RWPE2 (cell line): ENCODE data around the gene KCNAB1.

Experiments
- ATAC-seq: fragments of 200-7000 bp; cut with Tn5 transposase; 3 replicates; pipeline ENCODE4 v1.9.1; 2021; ENCODE audit warnings: low read depth
- DNase-seq: peaks from one replicate; pipeline ENCODE4 v3.0.0-alpha.2; 2020; ENCODE audit warnings: low spot score
- H3K27ac ChIP-seq: fragments of 450-650 bp; 2 replicates; pipeline ENCODE4 v1.5.1; 2017; ENCODE audit warnings: mild to moderate bottlenecking; ENCODE audit not compliant: poor library complexity, severe bottlenecking
- H3K27me3 ChIP-seq: fragments of 250-450 bp; sonication (Bioruptor Pico); 2 replicates; pipeline ENCODE4 v1.5.1; 2021; ENCODE audit warnings: mild to moderate bottlenecking, moderate library complexity; ENCODE audit not compliant: insufficient read depth, poor library complexity, severe bottlenecking
- H3K36me3 ChIP-seq: fragments of 250-450 bp; sonication (Bioruptor Pico); 2 replicates; pipeline ENCODE4 v1.5.1; 2020; ENCODE audit warnings: low read depth, mild to moderate bottlenecking, moderate library complexity
- H3K4me1 ChIP-seq: fragments of 250-450 bp; sonication (Bioruptor Pico); 2 replicates; pipeline ENCODE4 v1.5.1; 2021; ENCODE audit warnings: mild to moderate bottlenecking, moderate library complexity; ENCODE audit not compliant: insufficient read depth, poor library complexity, severe bottlenecking
- H3K4me3 ChIP-seq: fragments of 250-450 bp; sonication (Bioruptor Pico); 2 replicates; pipeline ENCODE4 v1.5.1; 2021; ENCODE audit warnings: mild to moderate bottlenecking, moderate library complexity; ENCODE audit not compliant: severe bottlenecking
- H3K9me3 ChIP-seq: fragments of 250-450 bp; sonication (Bioruptor Pico); 2 replicates; pipeline ENCODE4 v1.5.1; 2021; ENCODE audit warnings: mild to moderate bottlenecking, moderate library complexity; ENCODE audit not compliant: severe bottlenecking
- CTCF ChIP-seq: fragments of 450-650 bp; IDR thresholded peaks from one replicate; pipeline ENCODE4 v1.5.1; 2017; ENCODE audit warnings: mild to moderate bottlenecking, moderate library complexity; ENCODE audit not compliant: poor library complexity, severe bottlenecking

Gene KCNAB1

GRCh38 chr3:156483426-156483825, 363.0 kb downstream of the KCNAB1 start:
- ATAC-seq (peak; percentile 95), DNase-seq (no peak)
- Histone ChIP-seq H3K27ac (peak overlapping the region; percentile 13), H3K27me3 (no peaks in the 10 kb centered on the region), H3K36me3 (no peaks in the 10 kb centered on the region), H3K4me3 (no peak overlapping the region), H3K9me3 (no peaks in the 10 kb centered on the region), H3K4me1 (peaks cover 9% of the 10 kb centered on the region)
- no peak for TF ChIP-seq CTCF

GRCh38 chr3:156483961-156484787, 363.8 kb downstream of the KCNAB1 start:
- Histone ChIP-seq H3K4me1 (peaks cover 9% of the 10 kb centered on the region), H3K4me3 (no peak overlapping the region), H3K9me3 (no peaks in the 10 kb centered on the region), H3K27ac (peak overlapping the region; percentile 13), H3K27me3 (no peaks in the 10 kb centered on the region), H3K36me3 (no peaks in the 10 kb centered on the region)
- no peak for TF ChIP-seq CTCF
- DNase-seq (no peak), ATAC-seq (peak; percentile 62)

- H3K4me3 ChIP-seq, result no peak overlapping the region
- no peak for TF ChIP-seq CTCF
- H3K9me3 ChIP-seq, result no peaks in the 10 kb centered on the region
- peaks cover 5% of the 10 kb centered on the region for H3K4me1 ChIP-seq
- no peak for ATAC-seq
- no peak overlapping the region for H3K27ac ChIP-seq
- no peak for DNase-seq
- no peaks in the 10 kb centered on the region for H3K36me3 ChIP-seq
- H3K27me3 ChIP-seq, result no peaks in the 10 kb centered on the region
Observed at GRCh38 chr3:156488767-156489166, 368.4 kb downstream of the KCNAB1 start.

- DNase-seq (no peak), ATAC-seq (no peak)
- Histone ChIP-seq H3K27me3 (no peaks in the 10 kb centered on the region), H3K36me3 (no peaks in the 10 kb centered on the region), H3K4me3 (no peak overlapping the region), H3K4me1 (no peaks in the 10 kb centered on the region), H3K9me3 (no peaks in the 10 kb centered on the region), H3K27ac (no peak overlapping the region)
- TF ChIP-seq CTCF, result no peak
Observed at GRCh38 chr3:156489462-156489911, 369.1 kb downstream of the KCNAB1 start.

GRCh38 chr3:156491192-156491591, 370.8 kb downstream of the KCNAB1 start:
- H3K9me3 ChIP-seq, result no peaks in the 10 kb centered on the region
- H3K4me3 ChIP-seq, result no peak overlapping the region
- TF ChIP-seq CTCF, result no peak
- no peaks in the 10 kb centered on the region for H3K36me3 ChIP-seq
- no peak for DNase-seq
- ATAC-seq, result no peak
- H3K27ac ChIP-seq, result no peak overlapping the region
- H3K4me1 ChIP-seq, result no peaks in the 10 kb centered on the region
- H3K27me3 ChIP-seq, result no peaks in the 10 kb centered on the region
